ENCODE data around the gene OPRL1.

The OPRL1 gene

DNA sequence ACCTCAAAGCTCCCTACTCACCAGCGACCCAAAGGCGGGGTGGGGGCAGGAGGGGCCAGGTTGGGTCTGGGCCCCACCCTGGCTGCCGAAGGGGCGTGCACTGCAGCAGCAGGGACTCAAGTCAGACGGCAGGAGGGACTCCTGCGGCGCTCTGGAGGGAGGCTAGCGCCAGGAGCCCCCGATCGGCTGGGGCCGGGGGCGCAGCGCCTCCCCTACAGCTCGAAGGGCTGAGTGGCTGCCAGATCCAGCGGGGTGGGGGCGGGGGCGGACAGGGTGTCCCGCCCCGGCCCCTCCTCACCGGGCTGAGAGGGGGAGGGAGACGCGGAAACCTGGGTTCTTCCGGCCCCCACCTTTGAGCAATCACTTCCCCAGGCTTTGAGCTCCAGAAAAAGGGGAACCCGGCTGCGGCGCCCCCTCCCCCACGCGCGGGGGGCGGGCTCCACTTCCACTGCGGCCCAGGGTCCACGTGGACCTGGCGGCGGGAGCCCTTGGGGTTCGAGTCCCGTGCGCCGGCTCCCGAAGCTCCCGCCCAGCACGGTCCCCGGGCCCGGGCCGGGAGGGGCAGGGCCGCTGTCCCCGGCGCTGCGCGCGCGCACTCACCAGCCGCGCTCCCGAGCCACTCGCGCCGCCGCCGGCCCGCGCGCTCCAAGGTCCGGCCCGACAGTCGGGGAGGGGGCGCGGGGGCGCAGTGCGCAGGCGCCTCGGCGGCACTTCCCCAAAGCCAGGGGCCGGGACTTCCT, 439 bp upstream of the OPRL1 start, which contains the start of gene RGS19:
TSS of gene RGS19 (minus strand) at position 246 of the 740 bp plus-strand sequence. CDS start 2,632 bp downstream, outside the sequence.
- no peak for TF ChIP-seq EZH2phosphoT487 (conservative IDR thresholded peaks at IDR 0.05; ENCODE audit: low read length)
- H2AFZ ChIP-seq (ENCODE audit: low read depth, low read length, severe bottlenecking), result peak within 1 kb of the TSS; percentile 43
- peak within 1 kb of the TSS; percentile 95 for H3K27ac ChIP-seq (ENCODE audit: low read depth, low read length)

DNA sequence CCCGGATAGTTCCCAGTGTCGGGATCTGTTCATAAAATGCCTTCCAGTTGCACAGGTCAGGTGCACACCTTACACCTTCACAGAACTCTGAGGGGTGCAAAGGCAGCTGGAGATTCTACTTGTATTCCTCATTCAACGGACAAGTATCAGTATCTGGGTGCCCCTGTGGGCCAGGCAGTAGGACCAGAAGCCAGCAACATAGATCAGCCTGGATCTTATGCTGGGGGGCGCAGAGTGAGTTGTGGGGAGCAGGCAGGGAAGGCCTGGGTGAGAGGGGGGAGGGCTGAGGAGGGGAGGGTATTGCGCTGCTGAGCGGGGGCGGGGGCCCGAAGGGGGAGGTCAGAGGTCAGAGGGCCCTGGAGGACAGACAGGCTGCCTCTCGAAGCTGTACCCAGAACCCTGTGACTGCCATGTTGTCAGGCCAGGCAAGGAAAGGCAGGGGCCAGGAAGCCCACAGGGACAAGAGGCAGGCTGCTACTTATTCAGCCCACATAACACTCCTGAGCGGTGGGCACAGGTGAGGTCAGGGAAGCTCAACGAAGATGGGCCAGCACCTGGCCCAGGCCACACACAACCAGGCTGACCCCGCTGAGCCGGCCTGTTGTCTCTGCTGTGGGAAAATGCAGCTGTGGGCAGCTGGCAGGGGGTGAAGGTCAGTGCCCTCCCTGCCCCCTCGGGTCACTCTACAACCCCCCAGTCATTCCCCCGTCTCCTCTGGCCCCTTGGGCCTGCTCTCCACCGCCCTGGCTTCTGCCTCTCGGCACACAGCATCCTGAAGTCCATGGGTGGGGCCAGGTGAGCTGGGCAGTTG, 1.1 kb downstream of the OPRL1 start:
- Histone ChIP-seq H3K79me2 (ENCODE audit: insufficient read depth, low read length) (no peaks in the 10 kb centered on the region), H4K20me1 (ENCODE audit: low read depth, low read length) (no peaks in the 10 kb centered on the region), H3K9ac (ENCODE audit: low read length) (peak overlapping the region; percentile 52; the same call in 1 of the 2 replicates), H3K36me3 (ENCODE audit: low read length) (no peaks in the 10 kb centered on the region), H2AFZ (ENCODE audit: low read depth, low read length, severe bottlenecking) (no peak overlapping the region), H3K9me3 (ENCODE audit: insufficient read depth, low read length) (no peaks in the 10 kb centered on the region), H3K27ac (ENCODE audit: low read depth, low read length) (no peak overlapping the region), H3K4me2 (ENCODE audit: low read depth, low read length, poor library complexity, severe bottlenecking) (no peak overlapping the region), H3K9me2 (replicated peaks; ENCODE audit: insufficient read depth, low read length) (no peaks in the 10 kb centered on the region), H3K27me3 (ENCODE audit: low read length) (no peaks in the 10 kb centered on the region), H3K4me3 (ENCODE audit: insufficient read depth, low read length, poor library complexity, severe bottlenecking) (no peak overlapping the region), H3F3A (ENCODE audit: insufficient read depth) (peaks cover 36% of the 10 kb centered on the region)
- no peak for TF ChIP-seq EZH2phosphoT487 (conservative IDR thresholded peaks at IDR 0.05; ENCODE audit: low read length)
- TF ChIP-seq, protein P1, sequence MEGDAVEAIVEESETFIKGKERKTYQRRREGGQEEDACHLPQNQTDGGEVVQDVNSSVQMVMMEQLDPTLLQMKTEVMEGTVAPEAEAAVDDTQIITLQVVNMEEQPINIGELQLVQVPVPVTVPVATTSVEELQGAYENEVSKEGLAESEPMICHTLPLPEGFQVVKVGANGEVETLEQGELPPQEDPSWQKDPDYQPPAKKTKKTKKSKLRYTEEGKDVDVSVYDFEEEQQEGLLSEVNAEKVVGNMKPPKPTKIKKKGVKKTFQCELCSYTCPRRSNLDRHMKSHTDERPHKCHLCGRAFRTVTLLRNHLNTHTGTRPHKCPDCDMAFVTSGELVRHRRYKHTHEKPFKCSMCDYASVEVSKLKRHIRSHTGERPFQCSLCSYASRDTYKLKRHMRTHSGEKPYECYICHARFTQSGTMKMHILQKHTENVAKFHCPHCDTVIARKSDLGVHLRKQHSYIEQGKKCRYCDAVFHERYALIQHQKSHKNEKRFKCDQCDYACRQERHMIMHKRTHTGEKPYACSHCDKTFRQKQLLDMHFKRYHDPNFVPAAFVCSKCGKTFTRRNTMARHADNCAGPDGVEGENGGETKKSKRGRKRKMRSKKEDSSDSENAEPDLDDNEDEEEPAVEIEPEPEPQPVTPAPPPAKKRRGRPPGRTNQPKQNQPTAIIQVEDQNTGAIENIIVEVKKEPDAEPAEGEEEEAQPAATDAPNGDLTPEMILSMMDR (IDR thresholded peaks at IDR 0.05; ENCODE audit: insufficient read depth, low read length, poor library complexity, severe bottlenecking), result no peak

More for the DNA sequence above, 439 bp upstream of the OPRL1 start, which contains the start of gene RGS19:
- Histone ChIP-seq H3F3A (ENCODE audit: insufficient read depth) (peaks cover 36% of the 10 kb centered on the region), H3K36me3 (ENCODE audit: low read length) (no peaks in the 10 kb centered on the region), H3K4me2 (ENCODE audit: low read depth, low read length, poor library complexity, severe bottlenecking) (peak within 1 kb of the TSS; percentile 87), H3K9me2 (replicated peaks; ENCODE audit: insufficient read depth, low read length) (no peaks in the 10 kb centered on the region), H3K9ac (ENCODE audit: low read length) (peak within 1 kb of the TSS; percentile 91), H3K4me3 (ENCODE audit: insufficient read depth, low read length, poor library complexity, severe bottlenecking) (peak within 1 kb of the TSS; percentile 68), H3K9me3 (ENCODE audit: insufficient read depth, low read length) (no peaks in the 10 kb centered on the region), H4K20me1 (ENCODE audit: low read depth, low read length) (no peaks in the 10 kb centered on the region), H3K79me2 (ENCODE audit: insufficient read depth, low read length) (no peaks in the 10 kb centered on the region), H3K27me3 (ENCODE audit: low read length) (no peaks in the 10 kb centered on the region)

GRCh38 chr20:64081624-64081964, 1.7 kb downstream of the OPRL1 start:
- TF ChIP-seq, protein P1 (IDR thresholded peaks at IDR 0.05; ENCODE audit: insufficient read depth, low read length, poor library complexity, severe bottlenecking), result no peak
- TF ChIP-seq EZH2phosphoT487 (conservative IDR thresholded peaks at IDR 0.05; ENCODE audit: low read length), result no peak
- Histone ChIP-seq H3K79me2 (ENCODE audit: insufficient read depth, low read length) (no peaks in the 10 kb centered on the region), H2AFZ (ENCODE audit: low read depth, low read length, severe bottlenecking) (no peak overlapping the region), H3F3A (ENCODE audit: insufficient read depth) (peaks cover 36% of the 10 kb centered on the region), H3K4me3 (ENCODE audit: insufficient read depth, low read length, poor library complexity, severe bottlenecking) (no peak overlapping the region), H3K27ac (ENCODE audit: low read depth, low read length) (no peak overlapping the region), H3K27me3 (ENCODE audit: low read length) (no peaks in the 10 kb centered on the region), H3K4me2 (ENCODE audit: low read depth, low read length, poor library complexity, severe bottlenecking) (no peak overlapping the region), H3K36me3 (ENCODE audit: low read length) (no peaks in the 10 kb centered on the region), H4K20me1 (ENCODE audit: low read depth, low read length) (no peaks in the 10 kb centered on the region), H3K9me3 (ENCODE audit: insufficient read depth, low read length) (no peaks in the 10 kb centered on the region), H3K9me2 (replicated peaks; ENCODE audit: insufficient read depth, low read length) (no peaks in the 10 kb centered on the region), H3K9ac (ENCODE audit: low read length) (no peak overlapping the region)
